Measurements from ENCODE around the gene SPRN. TPM values are rescaled to one million over a fixed set of nuclear protein-coding genes. Genes with fewer than 3 reads are reported as not detected.

SPRN gene
- total and polyA plus RNA-seq, 2 experiments from 2014 or later, result 0.31 TPM

- TF ChIP-seq ETS1 (IDR thresholded peaks at IDR 0.05), result no peak
- no peak for TF ChIP-seq STAT1 (IDR thresholded peaks at IDR 0.05; ENCODE audit: unreplicated experiment)
- TF ChIP-seq CTCF (conservative IDR thresholded peaks at IDR 0.05; ENCODE audit: low read depth in 2 of 2), result no peak
- no peak for TF ChIP-seq ZNF114 (CRISPR knock-in tag; IDR thresholded peaks at IDR 0.05)
- no peak for TF ChIP-seq EZH2 (IDR thresholded peaks at IDR 0.05; ENCODE audit: low read depth, unreplicated experiment)
- TF ChIP-seq REST (IDR thresholded peaks at IDR 0.05; ENCODE audit: unreplicated experiment), result no peak
- no peak for TF ChIP-seq CREB1 (CRISPR knock-in tag; IDR thresholded peaks at IDR 0.05; ENCODE audit: low read depth)
- TF ChIP-seq NANOG (IDR thresholded peaks at IDR 0.05; ENCODE audit: borderline replicate concordance), result no peak
- TF ChIP-seq EZH2phosphoT487 (IDR thresholded peaks at IDR 0.05; ENCODE audit: unreplicated experiment), result no peak
- Histone ChIP-seq H3K4me3 (no peak overlapping the region), H3K9me2 (ENCODE audit: insufficient read depth) (no peaks in the 10 kb centered on the region), H3F3A (replicated peaks; ENCODE audit: low read depth) (no peaks in the 10 kb centered on the region), H3K4me2 (no peak overlapping the region), H2AFZ (no peak overlapping the region), H3K36me3 (ENCODE audit: insufficient read depth) (no peaks in the 10 kb centered on the region), H3K27me3 (ENCODE audit: insufficient read depth) (no peaks in the 10 kb centered on the region), H3K79me2 (replicated peaks; ENCODE audit: insufficient read depth) (no peaks in the 10 kb centered on the region), H3K4me1 (ENCODE audit: insufficient read depth) (no peaks in the 10 kb centered on the region), H4K20me1 (replicated peaks; ENCODE audit: insufficient read depth) (no peaks in the 10 kb centered on the region), H3K27ac (ENCODE audit: low read depth) (no peak overlapping the region)
- DNase-seq (ENCODE audit: low spot score) (no peak), ATAC-seq (no peak)
- H3K4me3 Mint-ChIP-seq, result no peak overlapping the region
- no peaks in the 10 kb centered on the region for H3K4me1 Mint-ChIP-seq
- H3K9me3 Mint-ChIP-seq, result peaks cover 81% of the 10 kb centered on the region
- peaks cover 3% of the 10 kb centered on the region for H3K27me3 Mint-ChIP-seq (ENCODE audit: insufficient read depth, low read depth, poor library complexity)
- H3K27ac Mint-ChIP-seq, result no peak overlapping the region
- peaks cover 21% of the 10 kb centered on the region for H3K36me3 Mint-ChIP-seq (ENCODE audit: low read depth)
These were observed 15.4 kb upstream of the SPRN start for GRCh38 chr10:133439517-133440461.

All from GM23338 (cell line).